ENCODE measurements around the gene COQ9.

GRCh38 chr16:57476546-57477410 lies 29.5 kb downstream of the COQ9 start:
- TF ChIP-seq CTCF (IDR thresholded peaks at IDR 0.05; ENCODE audit: insufficient read depth, low read length) = no peak
- TF ChIP-seq GABPA (IDR thresholded peaks at IDR 0.05; ENCODE audit: low read depth) = no peak
- TF ChIP-seq POLR2AphosphoS5 (IDR thresholded peaks at IDR 0.05; ENCODE audit: low read depth) = no peak

Data from HL-60 (cell line).